Left lung (tissue), 10 donors: ENCODE results near the gene GRK1. TPM values are rescaled to one million over a fixed set of nuclear protein-coding genes. Genes with fewer than 3 reads are reported as not detected.

Source experiments
- ATAC-seq: fragments of 200-7000 bp; cut with Tn5 transposase; one replicate; pipeline ENCODE4 v1.9.1; 2020; ENCODE audit warnings: moderate library complexity
- DNase-seq, 4 donors: peaks; one replicate each; pipeline ENCODE4 v3.0.0-alpha.2; 2013 to 2020
- H3K27ac ChIP-seq, 2 donors: fragments of 200-600 bp; sonication (generic) in 1 of 2; one replicate each; pipeline versions ENCODE4 v1.5.0 to v1.8.0; 2020 to 2021
- H3K27me3 ChIP-seq, 2 donors: fragments of 200-600 bp; sonication (generic) in 1 of 2; one replicate each; pipeline versions ENCODE4 v1.5.0 to v1.8.0; 2020 to 2021
- H3K36me3 ChIP-seq, 2 donors: fragments of 200-600 bp; sonication (generic) in 1 of 2; one replicate each; pipeline versions ENCODE4 v1.5.0 to v1.8.0; 2020 to 2021
- H3K4me1 ChIP-seq, 2 donors: fragments of 200-600 bp; one replicate each; pipeline ENCODE4 v1.8.0; 2021
- H3K4me3 ChIP-seq, 2 donors: fragments of 200-600 bp; sonication (generic) in 1 of 2; one replicate each; pipeline versions ENCODE4 v1.5.0 to v1.8.0; 2020 to 2021; ENCODE audit warnings: mild to moderate bottlenecking in 1 of 2
- H3K9me3 ChIP-seq, 2 donors: fragments of 200-600 bp; sonication (generic) in 1 of 2; one replicate each; pipeline versions ENCODE4 v1.5.0 to v1.8.0; 2020 to 2021
- CTCF ChIP-seq, 2 donors: fragments of 200-600 bp; sonication (generic) in 1 of 2; IDR thresholded peaks; one replicate each; pipeline versions ENCODE4 v1.5.0 to v1.8.0; 2021; ENCODE audit warnings: antibody characterized with exemption in 2 of 2
- intact Hi-C, 2 donors: fragments of 100-400 bp; cut with DNase I; formaldehyde crosslinking; loops; one replicate each; pipeline versions ENCODE4 v1.11.2 to v1.14.2; 2022
- polyA plus RNA-seq, 6 donors: library from polyadenylated mRNA; unstranded; fragments of 120-200 nt; gene quantifications; one replicate each; pipeline ENCODE4 v1.2.1, GENCODE V29; 2013; ENCODE audit not compliant: insufficient read length in 6 of 6
- total RNA-seq, 2 donors: library from RNA; stranded (reverse); fragmentation: NEBNext Ultra II Directional; extraction: Animal tissue kit (Norgen Biotek cat#: 25700); gene quantifications; one replicate each; pipeline ENCODE4 v1.2.1, GENCODE V29; 2021
- donor health status: DM: no; HTN: yes; CAD: no.
- donor health status: DM: no; HTN: no; CAD: no.

Gene GRK1
- total and polyA plus RNA-seq, 8 donors = 0.21 to 3.1 (median 1.2) TPM; not detected in 1

GRCh38 chr13:113786262-113786841, 119.3 kb downstream of the GRK1 start:
- H3K27ac ChIP-seq = no peak overlapping the region
- H3K9me3 ChIP-seq = no peaks in the 10 kb centered on the region
- no peak for ATAC-seq
- no peak for DNase-seq
- H3K27me3 ChIP-seq = no peaks in the 10 kb centered on the region
- intact Hi-C loops = no loop called here
- H3K4me1 ChIP-seq = no peaks in the 10 kb centered on the region
- H3K4me3 ChIP-seq = no peak overlapping the region
- no peak for TF ChIP-seq CTCF (IDR thresholded peaks at IDR 0.05)
- no peaks in the 10 kb centered on the region for H3K36me3 ChIP-seq

Other genes starting within 250 kb of the GRK1 start
- 1 to 10 TPM; 2.0 to 2.3 TPM for gene ADPRHL1, start 213.7 kb upstream of the GRK1 start, total RNA-seq
- gene ADPRHL1, start 213.7 kb upstream of the GRK1 start, polyA plus RNA-seq = 1 to 10 TPM in 4 of 6 donors, under 1 TPM in 2; 0.66 to 1.7 (median 1.3) TPM
- 10 to 100 TPM; 10.3 to 19.4 TPM for gene DCUN1D2, start 176.5 kb upstream of the GRK1 start, total RNA-seq
- gene DCUN1D2, start 176.5 kb upstream of the GRK1 start, polyA plus RNA-seq = 10 to 100 TPM; 17.6 to 26.3 (median 19.5) TPM
- 10 to 100 TPM; 48.8 to 61.9 TPM for gene TFDP1, start 82.5 kb upstream of the GRK1 start, total RNA-seq
- 10 to 100 TPM; 78.7 to 99.5 (median 84.2) TPM for gene TFDP1, start 82.5 kb upstream of the GRK1 start, polyA plus RNA-seq
- gene ATP4B, start 9.0 kb upstream of the GRK1 start, total RNA-seq = not detected
- gene ATP4B, start 9.0 kb upstream of the GRK1 start, polyA plus RNA-seq = under 1 TPM in 3 of 6 donors, not detected in 3; 0.28 to 0.58 (median 0.41) TPM
- gene TMEM255B, start 92.0 kb downstream of the GRK1 start, total RNA-seq = 10 to 100 TPM; 19.2 to 30.7 TPM
- gene TMEM255B, start 92.0 kb downstream of the GRK1 start, polyA plus RNA-seq = 10 to 100 TPM; 10.4 to 18.0 (median 14.4) TPM
- 100 to 1,000 TPM in 1 of 2 donors, 10 to 100 TPM in 1; 79.9 to 169 TPM for gene GAS6, start 196.9 kb downstream of the GRK1 start, total RNA-seq
- 10 to 100 TPM; 24.8 to 40.9 (median 29.2) TPM for gene GAS6, start 196.9 kb downstream of the GRK1 start, polyA plus RNA-seq